Measurements from ENCODE around the gene ABCF1.

- TF ChIP-seq, protein P1, sequence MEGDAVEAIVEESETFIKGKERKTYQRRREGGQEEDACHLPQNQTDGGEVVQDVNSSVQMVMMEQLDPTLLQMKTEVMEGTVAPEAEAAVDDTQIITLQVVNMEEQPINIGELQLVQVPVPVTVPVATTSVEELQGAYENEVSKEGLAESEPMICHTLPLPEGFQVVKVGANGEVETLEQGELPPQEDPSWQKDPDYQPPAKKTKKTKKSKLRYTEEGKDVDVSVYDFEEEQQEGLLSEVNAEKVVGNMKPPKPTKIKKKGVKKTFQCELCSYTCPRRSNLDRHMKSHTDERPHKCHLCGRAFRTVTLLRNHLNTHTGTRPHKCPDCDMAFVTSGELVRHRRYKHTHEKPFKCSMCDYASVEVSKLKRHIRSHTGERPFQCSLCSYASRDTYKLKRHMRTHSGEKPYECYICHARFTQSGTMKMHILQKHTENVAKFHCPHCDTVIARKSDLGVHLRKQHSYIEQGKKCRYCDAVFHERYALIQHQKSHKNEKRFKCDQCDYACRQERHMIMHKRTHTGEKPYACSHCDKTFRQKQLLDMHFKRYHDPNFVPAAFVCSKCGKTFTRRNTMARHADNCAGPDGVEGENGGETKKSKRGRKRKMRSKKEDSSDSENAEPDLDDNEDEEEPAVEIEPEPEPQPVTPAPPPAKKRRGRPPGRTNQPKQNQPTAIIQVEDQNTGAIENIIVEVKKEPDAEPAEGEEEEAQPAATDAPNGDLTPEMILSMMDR (IDR thresholded peaks at IDR 0.05; ENCODE audit: low read depth, low read length): no peak
- TF ChIP-seq POLR2A (IDR thresholded peaks at IDR 0.05; ENCODE audit: extremely low read depth, insufficient read length) (no peak), MAX (IDR thresholded peaks at IDR 0.05; ENCODE audit: low read depth, low read length) (no peak), MYC (IDR thresholded peaks at IDR 0.05; ENCODE audit: low read depth, low read length) (no peak)
These were observed 5.5 kb upstream of the ABCF1 start for GRCh38 chr6:30565772-30566171.

All from NB4 (cell line).